HepG2 (cell line): Measurements from ENCODE around the gene PGAP3. TPM values are rescaled to one million over a fixed set of nuclear protein-coding genes. Genes with fewer than 3 reads are reported as not detected.

Source experiments
- CENPT ChIP-seq: sonication (generic); formaldehyde crosslinking; IDR thresholded peaks from 2 replicates; pipeline ENCODE4 v1.8.0; 2022; ENCODE audit warnings: low read depth, mild to moderate bottlenecking, moderate library complexity, missing genetic modification reagents
- PRMT3 ChIP-seq: sonication (generic); formaldehyde crosslinking; IDR thresholded peaks from 2 replicates; pipeline ENCODE4 v1.8.1; 2022; ENCODE audit warnings: low read depth, mild to moderate bottlenecking, moderate library complexity, missing genetic modification reagents, borderline replicate concordance
- REXO4 ChIP-seq: sonication (generic); formaldehyde crosslinking; IDR thresholded peaks from 2 replicates; pipeline ENCODE4 v1.8.0; 2022; ENCODE audit warnings: missing genetic modification reagents, mild to moderate bottlenecking, borderline replicate concordance
- RFX3 ChIP-seq: IDR thresholded peaks from 2 replicates; pipeline ENCODE4 v1.6.1; 2016; ENCODE audit warnings: missing biosample characterization, missing genetic modification reagents
- ZBTB38 ChIP-seq: sonication (generic); formaldehyde crosslinking; IDR thresholded peaks from 2 replicates; pipeline ENCODE4 v1.5.1; 2020; ENCODE audit warnings: mild to moderate bottlenecking, missing genetic modification reagents
- ZFP36L1 ChIP-seq: sonication (generic); formaldehyde crosslinking; IDR thresholded peaks from 2 replicates; pipeline ENCODE4 v1.8.0; 2022; ENCODE audit warnings: mild to moderate bottlenecking, missing genetic modification reagents, moderate library complexity
- ZNF224 ChIP-seq: sonication (generic); formaldehyde crosslinking; IDR thresholded peaks from 2 replicates; pipeline ENCODE4 v1.5.0; 2020; ENCODE audit warnings: mild to moderate bottlenecking, missing genetic modification reagents
- ZNF24 ChIP-seq: fragments of 450-650 bp; IDR thresholded peaks from 2 replicates; pipeline ENCODE4 v1.6.1; 2017; ENCODE audit warnings: antibody characterized with exemption, mild to moderate bottlenecking
- ZNF292 ChIP-seq: sonication (generic); formaldehyde crosslinking; IDR thresholded peaks from 2 replicates; pipeline ENCODE4 v1.8.1; 2022; ENCODE audit warnings: mild to moderate bottlenecking, low read depth, missing genetic modification reagents, borderline replicate concordance
- ZNF879 ChIP-seq: sonication (generic); formaldehyde crosslinking; IDR thresholded peaks from 2 replicates; pipeline ENCODE4 v1.8.1; 2023; ENCODE audit warnings: missing genetic modification reagents
- ZSCAN20 ChIP-seq: sonication (generic); formaldehyde crosslinking; IDR thresholded peaks from 2 replicates; pipeline ENCODE4 v1.4.0; 2020; ENCODE audit warnings: missing genetic modification reagents, mild to moderate bottlenecking, borderline replicate concordance
- polyA plus RNA-seq, 8 experiments: library from polyadenylated mRNA; depleted of rRNA in 3 of 8; stranded (reverse) in 7 of 8; unstranded in 1 of 8; fragments of >200 nt; fragmentation: Illumina TruSeq in 4 of 8; extraction: Trizol in 4 of 8; gene quantifications; 2 replicates each; pipeline versions ENCODE4 v1.2.1 to v1.2.3, GENCODE V29; 2011 to 2016; ENCODE audit warnings: low read depth in 4 of 8, missing spikeins in 1 of 8, mixed read lengths in 1 of 8; ENCODE audit not compliant: insufficient read depth in 1 of 8
- total RNA-seq, 5 experiments: library from RNA; depleted of rRNA; stranded (reverse); fragments of >200 nt; fragmentation: Illumina TruSeq; extraction: Trizol; gene quantifications; 2 replicates each; pipeline ENCODE4 v1.2.3, GENCODE V29; 2016; ENCODE audit warnings: low read depth in 1 of 5
- TF ChIP-seq, protein P1 (sequence below): sonication (generic); formaldehyde crosslinking; IDR thresholded peaks from 2 replicates; pipeline ENCODE4 v1.4.0; 2020; ENCODE audit warnings: missing genetic modification reagents
- TF ChIP-seq, protein P2 (sequence below): sonication (generic); formaldehyde crosslinking; conservative IDR thresholded peaks from 2 replicates; pipeline ENCODE4 v1.4.0; 2020; ENCODE audit warnings: missing genetic modification reagents
- TF ChIP-seq, protein P3 (sequence below): sonication (generic); formaldehyde crosslinking; IDR thresholded peaks from 2 replicates; pipeline ENCODE4 v1.8.1; 2023; ENCODE audit warnings: mild to moderate bottlenecking, moderate library complexity, missing genetic modification reagents
- TF ChIP-seq, protein P4 (sequence below): sonication (generic); formaldehyde crosslinking; IDR thresholded peaks from 2 replicates; pipeline ENCODE4 v1.5.0; 2020; ENCODE audit warnings: mild to moderate bottlenecking, missing genetic modification reagents
- TF ChIP-seq, protein P5 (sequence below): sonication (generic); formaldehyde crosslinking; IDR thresholded peaks from 2 replicates; pipeline ENCODE4 v1.4.0; 2020; ENCODE audit warnings: missing genetic modification reagents
- TF ChIP-seq, protein P6 (sequence below): sonication (generic); formaldehyde crosslinking; IDR thresholded peaks from 2 replicates; pipeline ENCODE4 v1.5.0; 2020; ENCODE audit warnings: mild to moderate bottlenecking, missing genetic modification reagents

The PGAP3 gene
- total and polyA plus RNA-seq, 2 of the 13 experiments (the other 11 are each of a cell fraction or from before 2014, with no cell fraction given), result 11.9 to 14.6 TPM

DNA sequence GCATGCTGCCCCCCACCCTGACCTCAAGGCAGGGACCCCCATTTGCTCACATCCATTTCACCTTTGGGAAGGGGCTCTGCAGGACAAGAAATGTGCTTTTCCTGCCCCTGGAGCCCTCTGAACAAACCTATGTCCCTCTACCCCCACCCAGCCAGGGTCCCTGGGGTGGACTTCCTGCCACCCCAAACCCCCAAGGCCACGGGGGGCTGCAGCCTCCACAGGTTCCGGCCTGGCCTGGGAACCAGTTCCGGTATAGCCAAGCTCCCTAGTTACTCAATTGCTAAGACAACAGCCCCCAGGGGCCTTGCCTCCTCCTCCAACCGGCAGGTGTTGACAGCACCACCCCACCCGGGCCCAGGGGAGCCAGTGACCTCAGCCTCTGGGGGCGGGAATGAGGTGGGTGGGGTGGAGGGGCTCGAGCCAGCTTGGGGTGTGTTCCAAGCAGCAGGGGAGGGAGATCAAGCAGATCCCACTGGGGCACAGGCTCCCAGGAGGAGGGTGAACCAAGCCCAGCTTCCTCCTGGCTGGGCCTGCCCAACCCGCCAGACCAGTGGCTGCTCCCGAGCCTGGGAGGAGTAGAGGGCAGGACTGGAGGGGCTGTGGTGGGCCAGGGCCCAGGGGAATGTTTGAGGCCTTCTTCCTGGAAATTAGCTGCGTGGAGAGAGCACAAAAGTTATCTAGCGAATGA lies 13.0 kb downstream of the PGAP3 start (continued):
- TF ChIP-seq ZSCAN20 (0 out of 2 replicates have a peak, but pooled peaks have one; percentile 22), PRMT3 (CRISPR knock-in tag) (no peak), ZNF879 (no peak), ZNF292 (no peak), REXO4 (no peak), ZNF24 (no peak), ZFP36L1 (CRISPR knock-in tag) (no peak), CENPT (CRISPR knock-in tag) (no peak), ZBTB38 (CRISPR knock-in tag) (0 out of 2 replicates have a peak, but pooled peaks have one; percentile 33), ZNF224 (no peak), RFX3 (0 out of 2 replicates have a peak, but pooled peaks have one; percentile 16)
- TF ChIP-seq, protein P1, sequence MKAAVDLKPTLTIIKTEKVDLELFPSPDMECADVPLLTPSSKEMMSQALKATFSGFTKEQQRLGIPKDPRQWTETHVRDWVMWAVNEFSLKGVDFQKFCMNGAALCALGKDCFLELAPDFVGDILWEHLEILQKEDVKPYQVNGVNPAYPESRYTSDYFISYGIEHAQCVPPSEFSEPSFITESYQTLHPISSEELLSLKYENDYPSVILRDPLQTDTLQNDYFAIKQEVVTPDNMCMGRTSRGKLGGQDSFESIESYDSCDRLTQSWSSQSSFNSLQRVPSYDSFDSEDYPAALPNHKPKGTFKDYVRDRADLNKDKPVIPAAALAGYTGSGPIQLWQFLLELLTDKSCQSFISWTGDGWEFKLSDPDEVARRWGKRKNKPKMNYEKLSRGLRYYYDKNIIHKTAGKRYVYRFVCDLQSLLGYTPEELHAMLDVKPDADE (CRISPR knock-in tag), result no peak
- TF ChIP-seq, protein P2, sequence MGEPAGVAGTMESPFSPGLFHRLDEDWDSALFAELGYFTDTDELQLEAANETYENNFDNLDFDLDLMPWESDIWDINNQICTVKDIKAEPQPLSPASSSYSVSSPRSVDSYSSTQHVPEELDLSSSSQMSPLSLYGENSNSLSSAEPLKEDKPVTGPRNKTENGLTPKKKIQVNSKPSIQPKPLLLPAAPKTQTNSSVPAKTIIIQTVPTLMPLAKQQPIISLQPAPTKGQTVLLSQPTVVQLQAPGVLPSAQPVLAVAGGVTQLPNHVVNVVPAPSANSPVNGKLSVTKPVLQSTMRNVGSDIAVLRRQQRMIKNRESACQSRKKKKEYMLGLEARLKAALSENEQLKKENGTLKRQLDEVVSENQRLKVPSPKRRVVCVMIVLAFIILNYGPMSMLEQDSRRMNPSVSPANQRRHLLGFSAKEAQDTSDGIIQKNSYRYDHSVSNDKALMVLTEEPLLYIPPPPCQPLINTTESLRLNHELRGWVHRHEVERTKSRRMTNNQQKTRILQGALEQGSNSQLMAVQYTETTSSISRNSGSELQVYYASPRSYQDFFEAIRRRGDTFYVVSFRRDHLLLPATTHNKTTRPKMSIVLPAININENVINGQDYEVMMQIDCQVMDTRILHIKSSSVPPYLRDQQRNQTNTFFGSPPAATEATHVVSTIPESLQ, result no peak
- TF ChIP-seq, protein P3, sequence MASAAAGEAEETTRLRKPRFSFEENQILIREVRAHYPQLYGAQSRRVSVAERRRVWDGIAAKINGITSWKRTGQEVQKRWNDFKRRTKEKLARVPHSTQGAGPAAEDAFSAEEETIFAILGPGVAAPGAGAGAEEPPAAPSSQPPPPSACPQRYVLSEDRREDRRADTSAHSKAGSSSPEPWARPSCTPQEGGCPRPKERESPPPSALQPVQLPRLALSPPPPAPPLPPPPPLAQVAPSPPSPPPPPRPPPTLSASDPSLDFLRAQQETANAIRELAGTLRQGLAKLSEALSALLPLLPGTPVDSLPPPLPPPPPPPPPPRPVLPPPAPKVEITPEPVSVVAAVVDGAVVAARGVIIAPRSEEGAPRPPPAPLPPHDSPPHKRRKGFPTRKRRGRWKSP, result no peak; the same call in 1 of the 2 replicates
- TF ChIP-seq, protein P4, sequence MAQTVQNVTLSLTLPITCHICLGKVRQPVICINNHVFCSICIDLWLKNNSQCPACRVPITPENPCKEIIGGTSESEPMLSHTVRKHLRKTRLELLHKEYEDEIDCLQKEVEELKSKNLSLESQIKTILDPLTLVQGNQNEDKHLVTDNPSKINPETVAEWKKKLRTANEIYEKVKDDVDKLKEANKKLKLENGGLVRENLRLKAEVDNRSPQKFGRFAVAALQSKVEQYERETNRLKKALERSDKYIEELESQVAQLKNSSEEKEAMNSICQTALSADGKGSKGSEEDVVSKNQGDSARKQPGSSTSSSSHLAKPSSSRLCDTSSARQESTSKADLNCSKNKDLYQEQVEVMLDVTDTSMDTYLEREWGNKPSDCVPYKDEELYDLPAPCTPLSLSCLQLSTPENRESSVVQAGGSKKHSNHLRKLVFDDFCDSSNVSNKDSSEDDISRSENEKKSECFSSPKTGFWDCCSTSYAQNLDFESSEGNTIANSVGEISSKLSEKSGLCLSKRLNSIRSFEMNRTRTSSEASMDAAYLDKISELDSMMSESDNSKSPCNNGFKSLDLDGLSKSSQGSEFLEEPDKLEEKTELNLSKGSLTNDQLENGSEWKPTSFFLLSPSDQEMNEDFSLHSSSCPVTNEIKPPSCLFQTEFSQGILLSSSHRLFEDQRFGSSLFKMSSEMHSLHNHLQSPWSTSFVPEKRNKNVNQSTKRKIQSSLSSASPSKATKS (CRISPR knock-in tag), result no peak
- TF ChIP-seq, protein P5, sequence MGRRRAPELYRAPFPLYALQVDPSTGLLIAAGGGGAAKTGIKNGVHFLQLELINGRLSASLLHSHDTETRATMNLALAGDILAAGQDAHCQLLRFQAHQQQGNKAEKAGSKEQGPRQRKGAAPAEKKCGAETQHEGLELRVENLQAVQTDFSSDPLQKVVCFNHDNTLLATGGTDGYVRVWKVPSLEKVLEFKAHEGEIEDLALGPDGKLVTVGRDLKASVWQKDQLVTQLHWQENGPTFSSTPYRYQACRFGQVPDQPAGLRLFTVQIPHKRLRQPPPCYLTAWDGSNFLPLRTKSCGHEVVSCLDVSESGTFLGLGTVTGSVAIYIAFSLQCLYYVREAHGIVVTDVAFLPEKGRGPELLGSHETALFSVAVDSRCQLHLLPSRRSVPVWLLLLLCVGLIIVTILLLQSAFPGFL (CRISPR knock-in tag), result no peak
- TF ChIP-seq, protein P6, sequence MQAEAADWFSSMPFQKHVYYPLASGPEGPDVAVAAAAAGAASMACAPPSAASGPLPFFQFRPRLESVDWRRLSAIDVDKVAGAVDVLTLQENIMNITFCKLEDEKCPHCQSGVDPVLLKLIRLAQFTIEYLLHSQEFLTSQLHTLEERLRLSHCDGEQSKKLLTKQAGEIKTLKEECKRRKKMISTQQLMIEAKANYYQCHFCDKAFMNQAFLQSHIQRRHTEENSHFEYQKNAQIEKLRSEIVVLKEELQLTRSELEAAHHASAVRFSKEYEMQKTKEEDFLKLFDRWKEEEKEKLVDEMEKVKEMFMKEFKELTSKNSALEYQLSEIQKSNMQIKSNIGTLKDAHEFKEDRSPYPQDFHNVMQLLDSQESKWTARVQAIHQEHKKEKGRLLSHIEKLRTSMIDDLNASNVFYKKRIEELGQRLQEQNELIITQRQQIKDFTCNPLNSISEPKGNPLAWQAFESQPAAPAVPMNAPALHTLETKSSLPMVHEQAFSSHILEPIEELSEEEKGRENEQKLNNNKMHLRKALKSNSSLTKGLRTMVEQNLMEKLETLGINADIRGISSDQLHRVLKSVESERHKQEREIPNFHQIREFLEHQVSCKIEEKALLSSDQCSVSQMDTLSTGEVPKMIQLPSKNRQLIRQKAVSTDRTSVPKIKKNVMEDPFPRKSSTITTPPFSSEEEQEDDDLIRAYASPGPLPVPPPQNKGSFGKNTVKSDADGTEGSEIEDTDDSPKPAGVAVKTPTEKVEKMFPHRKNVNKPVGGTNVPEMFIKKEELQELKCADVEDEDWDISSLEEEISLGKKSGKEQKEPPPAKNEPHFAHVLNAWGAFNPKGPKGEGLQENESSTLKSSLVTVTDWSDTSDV (CRISPR knock-in tag), result no peak
